Activated CD8-positive, alpha-beta memory T cell treated with anti-CD3 and anti-CD28 coated beads, Interleukin-2, amount 10 ng/mL, durations not matched to agents 7 days and 5 days (primary cell): Measurements from ENCODE around the gene C15orf40. TPM values are rescaled to one million over a fixed set of nuclear protein-coding genes. Genes with fewer than 3 reads are reported as not detected.
"Not testable (repeated sequence)": the region's sequence is repeated elsewhere in the genome, so short reads cannot be mapped to it uniquely, and the experiment has no call there.

ENCODE experiments used
- ATAC-seq: fragments of 150-1000 bp; cut with Tn5 transposase; one replicate; pipeline ENCODE4 v1.10.0; 2021; ENCODE audit warnings: moderate library complexity
- CTCF ChIA-PET: fragments of 350-600 bp; sonication (Branson Sonifier 250); formaldehyde crosslinking; loops from one replicate; lab custom pipeline; 2021; ENCODE audit warnings: antibody characterized with exemption; lab: Charles Lee
- DNase-seq: peaks from one replicate; pipeline ENCODE4 v3.0.0-alpha.2; 2020
- H3K27ac Mint-ChIP-seq: one replicate; pipeline ENCODE4 v1.8.0; 2021; ENCODE audit warnings: mild to moderate bottlenecking, mixed read lengths
- H3K27me3 Mint-ChIP-seq: one replicate; pipeline ENCODE4 v1.8.0; 2021; ENCODE audit warnings: mixed read lengths
- H3K36me3 Mint-ChIP-seq: one replicate; pipeline ENCODE4 v1.8.0; 2021; ENCODE audit warnings: mild to moderate bottlenecking, mixed read lengths
- H3K4me1 Mint-ChIP-seq: one replicate; pipeline ENCODE4 v1.8.0; 2021; ENCODE audit warnings: mixed read lengths
- H3K4me3 Mint-ChIP-seq: one replicate; pipeline ENCODE4 v1.8.0; 2021; ENCODE audit warnings: mild to moderate bottlenecking, moderate library complexity, mixed read lengths
- H3K9me3 Mint-ChIP-seq: one replicate; pipeline ENCODE4 v1.8.0; 2022; ENCODE audit warnings: low read depth, mixed read lengths
- total RNA-seq, 2 experiments: library from RNA; stranded (reverse); gene quantifications; one replicate each; pipeline ENCODE4 v1.2.3, GENCODE V29; 2021

Gene C15orf40
- 10 to 100 TPM; 28.3 to 29.0 TPM for total RNA-seq

DNA sequence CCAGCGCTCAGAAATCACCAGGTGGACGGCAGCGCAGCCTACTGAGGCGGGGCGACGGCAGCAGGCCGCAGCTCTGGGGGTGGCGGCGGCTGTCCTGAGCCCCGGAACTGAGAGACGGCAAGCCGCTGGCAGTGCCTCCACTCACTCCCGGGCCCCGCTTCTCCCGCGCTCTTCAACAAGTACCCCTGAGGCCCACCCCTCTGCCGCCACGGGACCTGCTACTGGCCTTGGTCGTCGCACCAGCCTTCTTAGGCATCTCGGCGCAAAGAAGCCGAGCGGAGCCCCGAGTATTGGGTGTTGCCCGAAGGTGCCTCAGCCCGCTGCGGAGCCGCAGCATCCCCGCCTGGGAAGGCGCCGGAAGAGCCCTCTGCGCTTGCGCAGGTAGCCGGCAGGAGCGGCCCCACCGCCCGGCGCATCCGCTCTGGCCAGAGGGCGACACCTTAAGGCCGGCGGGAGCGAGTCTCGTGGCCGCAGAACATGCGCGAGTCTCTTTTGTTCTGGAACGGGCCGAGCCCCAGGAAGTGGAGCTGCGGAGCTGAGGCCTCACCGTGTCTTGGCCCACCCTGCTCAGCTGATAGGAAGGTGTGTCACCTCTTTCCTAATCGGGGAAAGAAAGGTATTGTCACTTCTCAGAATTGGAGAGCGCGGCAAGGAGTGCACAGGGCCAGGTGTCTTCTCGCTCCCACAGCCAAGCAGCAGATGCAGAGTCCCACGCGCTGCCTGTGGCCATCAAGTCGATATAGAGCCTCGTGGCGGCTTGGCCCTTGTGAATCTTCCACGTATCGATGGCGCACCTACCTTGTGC is at the start of gene C15orf40:
Gene C15orf40, minus strand, starts transcription at position 369 of the 805 bp plus-strand sequence. Its CDS starts 32 bp downstream, at position 337.
- H3K27ac Mint-ChIP-seq: peak within 1 kb of the TSS; percentile 89

DNA sequence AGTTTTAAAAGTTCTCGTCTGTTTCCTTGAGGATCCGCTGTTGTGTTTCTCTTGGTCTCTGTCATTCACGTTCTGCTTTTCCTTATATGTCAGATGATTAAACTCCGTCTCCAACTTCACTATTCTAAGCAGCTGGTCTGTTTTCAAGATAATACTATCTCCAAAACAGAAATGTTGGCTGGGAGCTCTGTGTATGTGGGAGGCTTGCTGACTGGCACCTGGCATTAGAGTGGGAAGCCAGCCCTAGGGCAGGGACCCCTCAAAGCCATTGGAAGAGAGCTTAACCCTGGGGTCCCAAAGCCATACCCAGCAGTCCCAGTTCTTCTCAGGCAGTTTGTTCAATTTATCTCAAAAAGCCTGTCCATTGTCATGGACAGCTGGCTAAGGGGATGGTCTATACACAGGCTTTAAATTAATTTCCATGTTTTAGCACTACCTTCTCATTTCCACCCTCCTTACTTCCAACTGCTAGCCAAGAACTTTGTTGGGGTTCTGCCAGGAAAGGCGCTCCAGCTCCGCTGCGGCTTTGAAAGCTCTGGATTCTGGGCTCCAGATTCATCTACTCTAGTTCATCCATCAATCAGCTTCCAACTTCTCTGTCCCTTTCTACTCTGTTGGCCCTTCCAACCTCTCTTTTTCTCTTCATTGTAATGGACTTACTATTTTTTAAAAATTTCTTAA is 46.4 kb upstream of the C15orf40 start:
- Mint-ChIP-seq H3K9me3 (no peaks in the 10 kb centered on the region), H3K27ac (no peak overlapping the region), H3K4me1 (peaks cover 6% of the 10 kb centered on the region), H3K4me3 (no peak overlapping the region), H3K36me3 (peaks cover 24% of the 10 kb centered on the region), H3K27me3 (no peaks in the 10 kb centered on the region)
- DNase-seq: no peak
- CTCF ChIA-PET: interaction anchor here (0.6 kb wide), 1 partner anchor 9 kb away, joined by 3 read pairs; the partner anchor contains the start of gene BTBD1
- no peak for ATAC-seq

More for the DNA sequence above, at the start of gene C15orf40:
- Mint-ChIP-seq H3K27me3 (no peaks in the 10 kb centered on the region), H3K4me3 (peak within 1 kb of the TSS; percentile 93), H3K4me1 (peaks cover 54% of the 10 kb centered on the region), H3K9me3 (no peaks in the 10 kb centered on the region), H3K36me3 (peaks cover 26% of the 10 kb centered on the region)
- ATAC-seq (peak; percentile 88), DNase-seq (peak; percentile 91)
- CTCF ChIA-PET: interaction anchor here (0.6 to 3.3 kb wide), 27 partner anchors 11 to 471 kb away, joined by 3 to 30 read pairs (median 4); partner anchors contain the start of genes BTBD1, HDGFL3, RAMAC and RPS17

DNA sequence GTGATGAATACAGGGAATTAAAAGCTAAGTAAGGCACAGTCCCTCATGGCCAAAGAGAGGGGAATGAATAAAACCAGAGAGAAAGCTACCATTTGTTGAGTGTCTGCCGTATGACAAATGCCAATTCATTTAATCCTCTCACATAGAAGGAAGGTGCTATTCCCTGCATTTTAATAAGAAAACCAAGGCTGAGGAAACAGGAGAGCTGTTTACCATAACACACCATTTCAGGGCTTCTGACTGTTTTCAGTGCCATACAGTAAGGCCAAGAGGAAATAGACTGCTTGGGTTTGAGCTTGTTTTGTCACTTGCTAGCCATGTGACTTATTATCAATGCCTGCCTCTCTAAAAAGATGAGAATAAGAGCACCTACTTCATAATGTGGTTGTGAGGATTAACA is 45.6 kb upstream of the C15orf40 start:
- ATAC-seq: no peak
- Mint-ChIP-seq H3K27ac (peak overlapping the region; percentile 1), H3K4me1 (peaks cover 6% of the 10 kb centered on the region), H3K27me3 (no peaks in the 10 kb centered on the region), H3K9me3 (no peaks in the 10 kb centered on the region), H3K36me3 (peaks cover 26% of the 10 kb centered on the region), H3K4me3 (no peak overlapping the region)
- CTCF ChIA-PET: no interaction called here
- DNase-seq: no peak

DNA sequence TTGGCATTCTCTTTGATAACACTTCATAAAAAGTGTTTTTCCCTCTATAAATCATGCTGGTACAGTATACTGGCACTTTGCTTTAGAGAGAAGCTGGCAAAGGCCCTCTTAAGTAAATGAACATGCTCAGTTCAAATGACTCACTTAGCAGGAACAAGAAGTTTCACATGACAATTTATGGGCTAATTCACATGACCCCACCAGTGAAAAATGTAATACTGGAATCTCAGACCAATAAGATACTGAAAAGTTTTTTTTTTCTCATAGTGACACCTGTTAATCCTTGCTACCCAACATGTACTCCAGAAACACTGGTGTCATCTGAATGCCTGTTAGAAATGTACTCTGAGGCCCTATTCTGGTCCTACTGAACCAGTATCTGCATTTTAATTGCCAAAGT is 41.7 kb upstream of the C15orf40 start:
- peaks cover 6% of the 10 kb centered on the region for H3K4me1 Mint-ChIP-seq
- no peaks in the 10 kb centered on the region for H3K9me3 Mint-ChIP-seq
- no peak for DNase-seq
- no peak overlapping the region for H3K4me3 Mint-ChIP-seq
- H3K27ac Mint-ChIP-seq: no peak overlapping the region
- no peaks in the 10 kb centered on the region for H3K27me3 Mint-ChIP-seq
- CTCF ChIA-PET: no interaction called here
- ATAC-seq: no peak
- H3K36me3 Mint-ChIP-seq: peaks cover 41% of the 10 kb centered on the region

DNA sequence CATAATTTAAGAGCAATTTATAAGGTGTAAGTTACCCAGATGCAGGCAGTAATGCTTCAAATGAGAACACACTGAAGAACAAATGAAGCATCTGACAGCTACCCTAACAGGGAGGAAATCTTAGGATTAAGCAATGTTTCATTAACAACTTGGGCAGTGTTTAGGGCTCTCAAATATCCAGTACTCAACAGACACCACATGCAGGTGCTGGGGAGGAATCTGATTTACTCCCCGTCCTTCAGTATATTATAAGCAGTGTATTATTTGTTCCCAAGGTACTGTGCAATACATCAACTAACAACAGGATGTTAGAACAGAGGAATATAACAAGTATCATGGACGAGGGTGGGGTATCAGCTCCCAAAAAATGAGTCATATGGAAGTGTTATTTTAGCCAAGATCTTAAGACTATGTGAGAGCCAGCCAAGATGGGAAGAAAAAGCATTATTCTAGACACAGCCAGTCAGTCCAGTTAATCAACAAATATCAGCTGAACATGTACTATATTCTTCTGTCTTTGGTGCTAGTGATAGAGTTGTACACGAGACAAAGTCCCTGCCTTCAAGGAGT is 35.2 kb upstream of the C15orf40 start:
- no peak overlapping the region for H3K27ac Mint-ChIP-seq
- ATAC-seq (no peak), DNase-seq (no peak)
- no peak overlapping the region for H3K4me3 Mint-ChIP-seq
- peaks cover 6% of the 10 kb centered on the region for H3K4me1 Mint-ChIP-seq
- no peaks in the 10 kb centered on the region for H3K9me3 Mint-ChIP-seq
- H3K36me3 Mint-ChIP-seq: peaks cover 57% of the 10 kb centered on the region
- CTCF ChIA-PET: interaction anchor here (1.6 kb wide), 1 partner anchor 24 kb away, joined by 3 read pairs; no protein-coding TSS in a partner anchor
- H3K27me3 Mint-ChIP-seq: no peaks in the 10 kb centered on the region

DNA sequence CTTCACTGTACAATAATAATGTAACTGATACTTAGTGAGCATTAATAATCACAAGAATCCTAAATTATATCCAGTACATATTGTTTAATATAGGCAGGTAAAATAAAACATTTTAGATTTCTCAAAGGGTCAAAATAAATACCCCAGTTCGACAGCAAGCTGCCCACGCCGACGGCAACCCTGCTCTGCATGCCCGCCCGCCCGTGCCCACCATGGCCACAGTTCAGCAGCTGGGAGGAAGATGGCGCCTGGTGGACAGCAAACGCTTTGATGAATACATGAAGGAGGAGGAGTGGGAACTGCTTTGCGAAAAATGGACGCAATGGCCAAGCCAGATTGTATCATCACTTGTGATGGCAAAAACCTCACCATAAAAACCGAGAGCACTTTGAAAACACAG is 32.7 kb upstream of the C15orf40 start:
- ATAC-seq (no peak), DNase-seq (no peak)
- CTCF ChIA-PET: no interaction called here
- Mint-ChIP-seq H3K4me1 (peaks cover 12% of the 10 kb centered on the region), H3K36me3 (peaks cover 74% of the 10 kb centered on the region), H3K4me3 (no peak overlapping the region), H3K9me3 (no peaks in the 10 kb centered on the region), H3K27ac (no peak overlapping the region), H3K27me3 (no peaks in the 10 kb centered on the region)

DNA sequence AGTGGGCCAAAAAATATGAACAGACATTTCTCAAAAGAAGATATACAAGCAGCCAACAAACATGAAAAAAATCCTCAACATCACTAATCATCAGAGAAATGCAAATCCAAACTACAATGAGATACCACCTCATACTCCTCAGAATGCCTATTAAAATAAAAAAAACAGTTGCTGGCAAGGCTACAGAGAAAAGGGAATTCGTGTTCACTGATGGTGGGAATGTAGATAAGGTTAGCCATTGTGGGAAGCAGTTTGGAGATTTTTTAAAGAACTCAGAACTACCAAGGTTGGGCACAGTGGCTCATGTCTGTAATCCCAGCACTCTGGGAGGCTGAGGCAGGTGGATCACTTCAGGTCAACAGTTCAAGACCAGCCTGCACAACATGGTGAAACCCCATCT is 27.8 kb upstream of the C15orf40 start:
- CTCF ChIA-PET: interaction anchor here (1.5 kb wide), 1 partner anchor 508 kb away, joined by 3 read pairs; no protein-coding TSS in a partner anchor
- no peak for ATAC-seq
- H3K27ac Mint-ChIP-seq: peak overlapping the region; percentile 48

DNA sequence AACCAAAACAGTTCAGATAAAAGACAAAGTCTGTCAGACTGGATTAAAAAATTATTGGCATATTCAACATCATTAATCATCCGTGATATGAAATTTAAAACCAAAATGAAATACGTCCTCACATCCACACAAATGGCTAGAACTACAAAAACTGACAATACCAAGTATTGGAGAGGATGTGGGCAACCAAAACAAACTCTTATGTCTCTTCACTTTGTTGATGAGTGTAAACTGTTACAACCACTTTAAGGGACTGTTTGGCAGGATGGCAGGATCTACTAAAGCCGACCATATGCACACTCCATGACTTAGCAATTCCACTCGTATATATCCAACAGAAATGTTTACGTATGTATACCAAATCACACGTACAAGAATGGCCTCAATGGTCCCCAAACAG is 24.8 kb upstream of the C15orf40 start:
- DNase-seq (no peak), ATAC-seq (peak; percentile 49)
- H3K36me3 Mint-ChIP-seq: peaks cover 69% of the 10 kb centered on the region
- CTCF ChIA-PET: interaction anchor here (0.9 kb wide), 1 partner anchor 24 kb away, joined by 3 read pairs; no protein-coding TSS in a partner anchor
- peaks cover 42% of the 10 kb centered on the region for H3K4me1 Mint-ChIP-seq
- no peaks in the 10 kb centered on the region for H3K27me3 Mint-ChIP-seq
- no peak overlapping the region for H3K4me3 Mint-ChIP-seq
- peaks cover 5% of the 10 kb centered on the region for H3K9me3 Mint-ChIP-seq
- H3K27ac Mint-ChIP-seq: peak overlapping the region; percentile 62

More for the DNA sequence above, 27.8 kb upstream of the C15orf40 start:
- no peak overlapping the region for H3K4me3 Mint-ChIP-seq
- H3K36me3 Mint-ChIP-seq: peaks cover 73% of the 10 kb centered on the region
- DNase-seq: no peak
- no peaks in the 10 kb centered on the region for H3K27me3 Mint-ChIP-seq
- peaks cover 3% of the 10 kb centered on the region for H3K9me3 Mint-ChIP-seq
- H3K4me1 Mint-ChIP-seq: peaks cover 37% of the 10 kb centered on the region

DNA sequence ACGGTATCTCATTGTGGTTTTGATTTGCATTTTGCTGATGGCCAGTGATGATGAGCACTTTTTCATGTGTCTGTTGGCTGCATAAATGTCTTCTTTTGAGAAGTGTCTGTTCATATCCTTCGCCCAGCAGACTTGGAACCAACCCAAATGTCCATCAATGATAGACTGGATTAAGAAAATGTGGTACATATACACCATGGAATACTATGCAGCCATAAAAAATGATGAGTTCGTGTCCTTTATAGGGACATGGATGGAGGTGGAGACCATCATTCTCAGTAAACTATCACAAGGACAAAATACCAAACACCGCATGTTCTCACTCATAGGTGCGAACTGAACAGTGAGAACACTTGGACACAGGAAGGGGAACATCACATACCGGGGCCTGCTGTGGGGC is 19.8 kb upstream of the C15orf40 start:
- Mint-ChIP-seq H3K4me1 (peaks cover 12% of the 10 kb centered on the region), H3K36me3 (peaks cover 58% of the 10 kb centered on the region)
- H3K27ac Mint-ChIP-seq, H3K4me3 Mint-ChIP-seq, H3K9me3 Mint-ChIP-seq, H3K27me3 Mint-ChIP-seq, DNase-seq, ATAC-seq: not testable (repeated sequence)
- CTCF ChIA-PET: interaction anchor here (0.6 kb wide), 1 partner anchor 488 kb away, joined by 3 read pairs; no protein-coding TSS in a partner anchor

DNA sequence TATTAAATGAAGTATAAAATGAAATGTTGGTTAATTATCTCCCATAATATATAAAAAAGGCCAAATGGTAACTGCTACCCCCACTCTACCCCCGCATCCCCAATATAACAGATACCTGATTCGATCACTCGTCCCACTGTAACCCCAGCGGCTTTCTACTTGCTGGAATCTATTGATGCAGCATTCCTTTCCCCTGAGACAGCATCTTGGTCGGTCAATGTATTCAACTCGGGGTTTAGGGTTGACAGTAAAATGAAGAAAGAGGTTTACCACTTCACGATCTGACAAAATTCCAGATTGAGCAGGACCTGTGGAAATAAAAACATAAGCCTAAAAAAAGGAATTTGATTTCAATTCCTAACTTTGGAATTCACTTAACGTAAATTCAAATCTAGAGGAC is 18.6 kb upstream of the C15orf40 start:
- no peak for DNase-seq
- CTCF ChIA-PET: no interaction called here
- peaks cover 2% of the 10 kb centered on the region for H3K9me3 Mint-ChIP-seq
- peaks cover 4% of the 10 kb centered on the region for H3K4me1 Mint-ChIP-seq
- no peak overlapping the region for H3K27ac Mint-ChIP-seq
- ATAC-seq: no peak
- H3K27me3 Mint-ChIP-seq: no peaks in the 10 kb centered on the region
- H3K4me3 Mint-ChIP-seq: no peak overlapping the region
- H3K36me3 Mint-ChIP-seq: peaks cover 50% of the 10 kb centered on the region

DNA sequence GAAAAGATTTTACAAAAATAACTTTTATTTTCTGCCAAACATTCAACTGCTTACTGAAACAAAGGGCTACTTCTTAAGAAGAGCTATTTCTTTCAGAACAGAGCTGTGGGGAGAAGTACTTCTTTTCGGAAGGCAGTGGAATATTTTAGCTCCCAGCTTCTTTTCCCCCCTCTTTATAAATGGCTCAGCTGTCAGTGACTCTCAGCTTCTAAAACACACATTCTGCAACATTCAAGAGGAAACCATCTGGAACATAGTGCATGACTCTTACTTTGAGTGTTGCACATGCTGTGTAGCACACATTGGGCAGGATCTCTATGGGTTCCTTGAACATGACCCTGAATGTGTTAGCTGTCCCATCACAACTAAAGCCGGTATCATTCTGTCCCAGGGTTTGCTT is 7.0 kb upstream of the C15orf40 start:
- CTCF ChIA-PET: no interaction called here
- H3K4me3 Mint-ChIP-seq: no peak overlapping the region
- no peak for ATAC-seq

DNA sequence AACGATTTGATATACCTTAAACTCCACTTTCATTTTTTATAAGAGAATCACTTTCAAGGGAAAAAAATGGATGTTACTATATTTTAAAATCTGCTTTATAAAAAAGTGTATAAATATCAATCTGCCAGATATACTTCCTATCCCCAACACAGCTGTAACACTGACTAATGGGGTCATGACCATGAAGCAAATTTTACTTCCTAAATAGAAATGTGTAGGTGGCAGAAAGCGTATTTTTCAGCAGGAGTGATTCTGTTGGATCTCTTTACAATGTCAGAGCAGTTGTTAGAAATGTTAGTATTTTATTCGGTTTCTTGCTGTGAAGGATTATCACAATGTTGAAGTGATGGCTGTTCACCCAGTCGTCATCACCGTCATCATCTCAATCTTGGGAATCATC is 5.5 kb upstream of the C15orf40 start:
- no peaks in the 10 kb centered on the region for H3K27me3 Mint-ChIP-seq
- ATAC-seq (no peak), DNase-seq (no peak)
- peaks cover 19% of the 10 kb centered on the region for H3K36me3 Mint-ChIP-seq
- no peak overlapping the region for H3K4me3 Mint-ChIP-seq
- H3K9me3 Mint-ChIP-seq: no peaks in the 10 kb centered on the region
- no peak overlapping the region for H3K27ac Mint-ChIP-seq
- CTCF ChIA-PET: interaction anchor here (0.6 kb wide), 1 partner anchor 14 kb away, joined by 3 read pairs; no protein-coding TSS in a partner anchor
- peaks cover 29% of the 10 kb centered on the region for H3K4me1 Mint-ChIP-seq

More for the DNA sequence above, 7.0 kb upstream of the C15orf40 start:
- H3K4me1 Mint-ChIP-seq: peaks cover 17% of the 10 kb centered on the region
- H3K36me3 Mint-ChIP-seq: peaks cover 19% of the 10 kb centered on the region
- DNase-seq: no peak
- H3K27ac Mint-ChIP-seq: no peak overlapping the region
- H3K27me3 Mint-ChIP-seq: no peaks in the 10 kb centered on the region
- H3K9me3 Mint-ChIP-seq: no peaks in the 10 kb centered on the region

DNA sequence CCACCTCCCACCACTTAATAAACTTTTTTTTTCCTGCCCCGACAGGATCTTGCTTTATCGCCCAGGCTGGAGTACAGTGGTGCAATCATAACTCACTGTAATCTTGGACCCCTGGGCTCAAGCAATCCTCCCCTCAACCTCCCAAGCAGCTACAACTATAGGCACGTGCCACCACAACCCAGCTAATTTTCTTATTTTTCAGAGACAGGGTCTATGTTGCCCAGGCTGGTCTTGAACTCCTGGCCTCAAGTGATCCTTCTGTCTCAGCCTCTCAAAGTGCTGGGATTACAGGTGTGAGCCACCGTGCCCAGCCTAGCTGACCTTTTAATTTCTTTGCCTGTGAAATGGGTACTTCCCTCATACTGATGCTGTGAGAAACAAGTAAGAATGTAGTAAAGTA is 3.9 kb upstream of the C15orf40 start:
- H3K27me3 Mint-ChIP-seq: no peaks in the 10 kb centered on the region
- no peak overlapping the region for H3K4me3 Mint-ChIP-seq
- peak overlapping the region; percentile 39 for H3K27ac Mint-ChIP-seq
- H3K36me3 Mint-ChIP-seq: peaks cover 18% of the 10 kb centered on the region
- peaks cover 38% of the 10 kb centered on the region for H3K4me1 Mint-ChIP-seq
- ATAC-seq (no peak), DNase-seq (no peak)
- H3K9me3 Mint-ChIP-seq: no peaks in the 10 kb centered on the region
- CTCF ChIA-PET: no interaction called here
